ENCODE data around the gene MIA2.

The MIA2 gene

GRCh38 chr14:39395555-39396254 is 162.0 kb downstream of the MIA2 start:
- no peak for DNase-seq

- DNase-seq = no peak
These were observed 162.7 kb downstream of the MIA2 start for GRCh38 chr14:39396448-39396847.

GRCh38 chr14:39398382-39398781 is 164.7 kb downstream of the MIA2 start:
- DNase-seq = no peak

- DNase-seq = no peak
These were observed 172.8 kb downstream of the MIA2 start for GRCh38 chr14:39406560-39406959.

- no peak for DNase-seq
These were observed 182.4 kb downstream of the MIA2 start for GRCh38 chr14:39416072-39416471.

GRCh38 chr14:39417014-39417413 is 183.3 kb downstream of the MIA2 start:
- DNase-seq = no peak

- DNase-seq = no peak
These were observed 185.6 kb downstream of the MIA2 start for GRCh38 chr14:39419272-39419671.

- no peak for DNase-seq
These were observed 188.5 kb downstream of the MIA2 start for GRCh38 chr14:39422243-39422642.

- no peak for DNase-seq
These were observed 190.1 kb downstream of the MIA2 start for GRCh38 chr14:39423793-39424192.

GRCh38 chr14:39425947-39426346 is 192.2 kb downstream of the MIA2 start:
- no peak for DNase-seq

GRCh38 chr14:39426605-39427004 is 192.9 kb downstream of the MIA2 start:
- peak; percentile 22 for DNase-seq

- no peak for DNase-seq
These were observed 194.4 kb downstream of the MIA2 start for GRCh38 chr14:39428118-39428517.

- no peak for DNase-seq
These were observed 197.2 kb downstream of the MIA2 start for GRCh38 chr14:39430762-39431415.

GRCh38 chr14:39431416-39432178 is 197.9 kb downstream of the MIA2 start:
- peak; percentile 53 for DNase-seq

- DNase-seq = peak; percentile 97
These were observed 198.5 kb downstream of the MIA2 start, which contains the start of gene FBXO33 for GRCh38 chr14:39432179-39432618. Gene FBXO33, minus strand, starts transcription at chr14:39432433. Its CDS starts 271 bp downstream, at chr14:39432162.

GRCh38 chr14:39432619-39433451 is 199.1 kb downstream of the MIA2 start:
- peak; percentile 81 for DNase-seq

- DNase-seq = no peak
These were observed 199.7 kb downstream of the MIA2 start for GRCh38 chr14:39433452-39433813.

GRCh38 chr14:39434401-39434800 is 200.7 kb downstream of the MIA2 start:
- DNase-seq = no peak

GRCh38 chr14:39435241-39435640 is 201.5 kb downstream of the MIA2 start:
- no peak for DNase-seq
